Daoy (cell line): ENCODE measurements around the gene TPPP. TPM values are rescaled to one million over a fixed set of nuclear protein-coding genes. Genes with fewer than 3 reads are reported as not detected.
A peak's percentile ranks its signal among the peaks of the same experiment; 100 is the strongest.

Experiments used
- DNase-seq: peaks from one replicate; pipeline ENCODE4 v3.0.0-alpha.2; 2015; ENCODE audit warnings: low read depth
- total RNA-seq: library from RNA; depleted of rRNA; stranded (reverse); fragments of >200 nt; shearing (Covaris generic); gene quantifications from 2 replicates; pipeline ENCODE4 v1.2.3, GENCODE V29; 2014

TPPP gene
- total RNA-seq, 1 experiment from 2014 or later, result 0.34 TPM

GRCh38 chr5:624951-625230 is 68.3 kb downstream of the TPPP start:
- no peak for DNase-seq

DNA sequence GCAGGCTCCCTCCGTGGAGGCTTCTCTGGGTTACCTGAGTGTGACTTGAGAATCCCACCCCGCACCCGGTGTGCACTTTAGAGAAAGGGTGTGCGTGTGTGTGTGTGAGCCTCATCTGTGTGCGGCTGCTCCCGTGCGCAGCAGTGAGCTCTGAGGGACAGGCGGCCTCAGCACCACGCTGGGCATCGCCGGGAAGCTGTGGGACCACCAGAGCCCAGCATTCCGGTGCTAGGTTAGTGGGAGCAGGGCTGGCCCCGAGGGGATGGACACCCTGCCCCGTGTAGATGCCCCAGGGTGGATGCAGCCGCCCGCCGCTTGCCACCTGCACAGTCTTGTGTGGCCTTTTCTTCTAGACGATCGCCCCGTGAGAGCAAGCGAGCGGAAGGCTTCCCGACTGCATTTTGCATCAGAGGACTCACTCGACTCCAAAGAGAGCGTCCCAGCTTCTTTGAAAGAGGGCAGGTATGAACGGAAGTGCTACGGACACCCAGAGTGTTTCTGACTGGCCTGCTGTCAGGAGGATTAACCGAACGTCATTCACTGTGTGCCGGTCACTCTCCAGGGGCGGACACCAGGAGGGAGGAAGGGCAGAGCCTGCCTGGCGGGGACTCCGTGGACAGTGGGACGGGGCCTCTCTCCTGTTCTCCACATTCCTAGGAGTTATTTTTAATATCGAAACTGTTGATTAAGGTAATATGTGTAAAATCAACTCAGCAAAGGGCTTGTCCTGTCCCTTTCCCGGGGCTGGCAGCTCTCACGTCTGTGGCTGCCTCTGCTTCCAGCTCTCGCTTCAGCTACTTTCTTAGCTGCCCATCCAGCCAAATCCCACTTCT is 68.8 kb downstream of the TPPP start:
- no peak for DNase-seq

- no peak for DNase-seq
These were observed 69.6 kb downstream of the TPPP start for GRCh38 chr5:623531-623930.

DNA sequence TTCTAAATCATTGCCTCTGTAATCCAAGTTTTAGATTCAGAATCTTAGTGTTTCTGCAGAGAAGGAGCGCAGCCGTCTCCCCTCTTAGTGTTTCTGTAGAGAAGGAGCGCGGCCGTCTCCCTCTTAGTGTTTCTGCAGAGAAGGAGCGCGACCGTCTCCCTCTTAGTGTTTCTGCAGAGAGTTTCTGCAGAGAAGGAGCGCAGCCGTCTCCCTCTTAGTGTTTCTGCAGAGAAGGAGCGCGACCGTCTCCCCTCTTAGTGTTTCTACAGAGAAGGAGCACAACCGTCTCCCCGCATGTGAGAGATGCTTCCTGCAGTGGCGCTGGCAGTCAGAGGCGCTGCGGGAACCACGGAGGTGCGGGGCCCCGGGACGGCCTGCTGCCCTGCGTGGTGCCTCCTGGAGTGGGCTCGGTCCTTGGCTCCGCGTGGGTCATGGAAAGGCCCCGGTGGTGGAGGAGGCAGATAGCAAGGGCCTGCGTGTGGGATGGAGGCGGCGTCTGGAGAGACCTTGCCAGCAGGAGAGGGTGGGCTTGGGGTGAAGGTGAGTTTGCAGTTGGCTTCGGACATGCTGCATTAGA is 70.1 kb downstream of the TPPP start:
- no peak for DNase-seq

GRCh38 chr5:622359-622758 is 70.8 kb downstream of the TPPP start:
- DNase-seq, result no peak

- DNase-seq, result no peak
These were observed 71.8 kb downstream of the TPPP start for GRCh38 chr5:621341-621761.

- DNase-seq, result no peak
These were observed 72.5 kb downstream of the TPPP start for GRCh38 chr5:620586-621180.

DNA sequence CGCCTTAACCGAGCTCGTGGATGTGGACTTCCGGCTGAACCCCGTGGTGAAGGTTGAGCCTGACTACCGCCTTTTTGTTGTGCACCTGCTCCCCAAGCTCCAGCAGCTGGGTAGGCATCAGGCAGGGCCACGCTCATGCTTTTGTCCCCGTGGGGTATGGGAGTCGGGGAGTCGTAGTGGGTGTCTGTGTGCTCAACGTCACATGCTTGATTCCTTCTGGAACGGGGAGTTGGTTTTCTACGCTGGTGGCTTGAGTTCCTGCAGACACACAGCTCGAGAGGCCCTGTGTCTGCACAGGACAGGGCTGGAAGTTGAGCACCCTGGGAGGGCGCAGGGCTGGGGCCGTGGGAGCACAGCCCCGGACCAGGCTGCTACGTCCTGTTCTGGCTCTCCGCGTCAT is 73.0 kb downstream of the TPPP start:
- DNase-seq, result no peak

DNA sequence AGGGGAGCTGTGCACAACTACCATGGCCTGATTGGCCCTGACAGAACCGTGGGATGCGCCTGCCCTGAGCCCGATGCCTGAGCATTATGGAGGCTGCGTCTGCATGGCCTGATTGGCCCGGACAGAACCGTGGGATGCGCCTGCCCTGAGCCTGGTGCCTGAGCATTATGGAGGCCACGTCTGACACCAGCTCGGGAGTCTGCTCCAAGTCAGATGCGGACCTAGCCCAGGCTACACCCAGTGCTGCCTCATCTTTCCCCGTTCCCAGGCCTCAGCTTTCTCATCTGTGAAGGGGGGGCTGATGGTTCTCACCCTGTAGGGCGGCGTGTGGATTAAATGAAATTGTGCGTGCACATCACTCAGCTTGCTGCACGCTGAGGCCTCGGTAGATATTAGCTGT is 73.7 kb downstream of the TPPP start:
- no peak for DNase-seq

- DNase-seq, result no peak
These were observed 74.7 kb downstream of the TPPP start for GRCh38 chr5:618450-618849.

DNA sequence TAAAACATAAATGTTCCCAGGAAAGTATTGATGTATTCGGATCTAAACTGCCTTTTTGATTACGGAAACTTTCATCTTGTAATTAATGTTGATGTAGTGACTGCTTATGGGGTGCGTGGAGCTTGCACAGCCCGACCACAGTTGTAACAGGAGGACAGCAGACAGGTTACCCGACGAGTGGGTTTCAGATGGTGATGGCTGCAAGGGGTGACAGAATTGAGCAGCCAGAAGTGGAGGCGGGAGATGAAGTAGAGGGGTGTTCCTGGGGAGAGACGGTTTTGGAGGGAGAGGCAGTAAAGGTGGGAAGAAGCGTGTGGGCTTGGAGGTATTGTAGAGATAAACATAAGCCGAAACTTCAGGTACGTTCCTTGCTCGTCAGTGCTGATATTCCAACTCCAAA is 75.3 kb downstream of the TPPP start:
- DNase-seq, result no peak

GRCh38 chr5:616484-617039 is 76.6 kb downstream of the TPPP start:
- no peak for DNase-seq

DNA sequence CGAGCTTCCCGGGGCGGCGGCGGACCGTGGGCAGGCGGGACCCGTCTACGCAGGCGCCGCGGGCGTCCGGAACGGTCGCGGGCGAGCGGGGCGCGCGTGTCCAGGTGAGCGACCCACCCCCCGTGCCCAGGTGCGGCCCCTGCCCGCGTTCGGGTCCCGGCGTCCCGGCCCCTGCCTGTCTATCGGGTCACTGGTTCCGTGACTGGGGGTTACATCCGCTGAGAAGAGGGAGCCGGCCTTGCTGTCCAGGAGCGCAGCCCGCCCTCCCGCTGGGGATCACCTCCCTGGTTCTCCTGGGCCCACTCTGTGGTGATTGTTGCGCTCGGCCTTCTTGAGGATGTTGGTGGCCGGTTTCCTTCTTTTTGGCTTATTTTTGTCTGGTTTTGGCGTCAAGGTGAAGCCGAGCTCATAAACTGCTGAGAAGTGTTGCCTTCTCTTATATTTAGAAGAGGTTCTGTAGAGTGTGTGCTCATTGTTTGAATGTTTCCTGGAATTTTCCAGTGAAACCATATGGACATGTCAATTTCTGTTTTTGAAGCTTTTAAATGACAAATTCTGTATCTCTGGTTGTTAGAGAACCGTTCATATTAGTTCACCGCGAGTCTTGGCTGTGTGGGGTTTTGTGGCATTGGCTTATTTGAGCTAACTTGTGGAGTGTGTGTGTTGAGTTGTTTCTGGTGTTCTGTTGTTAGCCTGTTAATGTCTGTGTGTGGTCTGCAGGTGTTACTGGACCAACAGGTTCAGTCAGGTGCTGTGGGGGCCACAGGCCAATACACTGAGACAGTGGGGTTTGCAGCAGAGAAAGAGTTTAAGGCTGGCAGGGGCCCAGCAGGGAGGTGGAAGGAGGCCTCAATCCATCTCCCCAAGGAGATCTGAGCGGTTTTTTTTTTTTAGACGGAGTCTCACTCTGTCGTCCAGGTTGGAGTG is 80.4 kb downstream of the TPPP start:
- peak; percentile 29 for DNase-seq

DNA sequence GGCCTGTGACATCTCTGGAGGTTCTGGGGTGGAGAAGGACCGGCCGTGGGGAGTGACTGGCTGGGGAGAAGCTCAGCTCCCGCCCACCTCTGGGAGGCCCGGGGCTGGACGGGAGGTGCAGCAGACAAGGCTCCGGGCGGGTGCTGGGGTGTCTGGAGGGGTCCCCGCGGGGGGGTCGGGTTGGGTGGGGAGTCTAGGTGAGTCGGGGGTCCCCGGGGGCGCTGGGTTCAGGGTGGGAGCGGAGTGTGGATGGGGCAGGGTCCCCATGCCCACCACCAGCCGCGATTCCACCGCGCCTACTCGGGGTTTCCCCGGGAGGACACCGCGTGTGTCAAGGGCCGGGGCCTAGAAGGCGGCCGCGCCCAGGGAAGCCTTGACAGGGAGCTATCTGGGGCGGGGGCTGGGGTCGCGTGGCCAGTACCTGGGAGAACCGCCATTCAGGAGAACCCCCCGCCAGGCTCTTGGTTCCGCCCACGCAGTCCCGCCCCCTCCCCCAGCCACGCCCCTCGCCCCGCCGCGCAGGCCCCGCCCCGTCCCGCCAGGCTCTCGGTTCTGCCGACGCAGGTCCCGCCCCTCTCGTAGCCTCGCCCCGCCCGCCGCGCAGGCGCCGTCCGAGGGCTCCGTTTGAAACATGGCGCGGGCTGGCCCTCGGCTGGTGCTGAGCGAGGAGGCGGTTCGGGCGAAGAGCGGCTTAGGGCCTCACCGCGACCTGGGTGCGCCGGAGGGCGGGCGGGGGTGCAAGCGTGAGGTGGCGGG is 81.2 kb downstream of the TPPP start, which contains the start of gene CEP72:
TSS of gene CEP72 (plus strand) at position 610 of the 756 bp plus-strand sequence. CDS start at position 632, 22 bp downstream.
- peak; percentile 93 for DNase-seq

- no peak for DNase-seq
These were observed 82.1 kb downstream of the TPPP start for GRCh38 chr5:610744-611730.

- DNase-seq, result no peak
These were observed 83.0 kb downstream of the TPPP start for GRCh38 chr5:610011-610743.
